Measurements from ENCODE around the gene UGT1A5. TPM values are rescaled to one million over a fixed set of nuclear protein-coding genes. Genes with fewer than 3 reads are reported as not detected.

The UGT1A5 gene
- polyA plus RNA-seq, 1 donor (not counting 4 experiments of a cell fraction or from before 2014, with no cell fraction given) = 1.3 TPM

- H3K36me3 ChIP-seq (ENCODE audit: control insufficient read depth in 2 of 2, extremely low read depth in 1 of 2, insufficient read depth in 2 of 2, low read length in 2 of 2) = no peaks in the 10 kb centered on the region
- no peak overlapping the region for H3K27ac ChIP-seq (ENCODE audit: control insufficient read depth, insufficient read depth, low read length)
- peaks cover 1% of the 10 kb centered on the region for H3K4me1 ChIP-seq (ENCODE audit: control insufficient read depth, extremely low read depth, insufficient read depth, low read length)
- no peaks in the 10 kb centered on the region for H4K20me1 ChIP-seq (ENCODE audit: control insufficient read depth, extremely low read depth, insufficient read depth, low read length)
- H3K27me3 ChIP-seq (ENCODE audit: control insufficient read depth, extremely low read depth, insufficient read depth, low read length) = no peaks in the 10 kb centered on the region
- TF ChIP-seq EZH2 (IDR thresholded peaks at IDR 0.05; ENCODE audit: low read length) (no peak), CTCF (optimal IDR thresholded peaks at IDR 0.05 in 1 of 3, IDR thresholded peaks at IDR 0.05 in 1 of 3, conservative IDR thresholded peaks at IDR 0.05 in 1 of 3; ENCODE audit: extremely low read depth in 1 of 3, insufficient read depth in 2 of 3, low read length in 3 of 3) (no peak)
- no peak for FAIRE-seq
- H3K9ac ChIP-seq (ENCODE audit: control insufficient read depth, extremely low read depth, insufficient read depth, low read length) = no peak overlapping the region
- dilution Hi-C loops (cut with MboI; ENCODE audit: extremely low pct_ligation_motif_present, low sequenced_read_pairs) = no loop called here
- no peaks in the 10 kb centered on the region for H3K79me2 ChIP-seq (ENCODE audit: control insufficient read depth, insufficient read depth, low read length)
- DNase-seq (ENCODE audit: low read depth, low spot score) = no peak
- H3K4me3 ChIP-seq (ENCODE audit: control insufficient read depth in 2 of 3, extremely low read depth in 1 of 3, insufficient read depth in 2 of 3, low read depth in 1 of 3, low read length in 3 of 3) = no peak overlapping the region
- H3K9me1 ChIP-seq (ENCODE audit: control insufficient read depth, extremely low read depth, insufficient read depth, low read length) = no peaks in the 10 kb centered on the region
- no peak overlapping the region for H3K4me2 ChIP-seq (ENCODE audit: control insufficient read depth, extremely low read depth, insufficient read depth, low read depth, low read length)
- H3K9me3 ChIP-seq (ENCODE audit: control insufficient read depth, low read depth, low read length) = no peaks in the 10 kb centered on the region
- H2AFZ ChIP-seq (ENCODE audit: control insufficient read depth, low read length) = no peak overlapping the region
These were observed 78.6 kb downstream of the UGT1A5 start for GRCh38 chr2:233791151-233791882.

- DNase-seq (ENCODE audit: low read depth, low spot score) = no peak
- H3K79me2 ChIP-seq (ENCODE audit: control insufficient read depth, insufficient read depth, low read length) = no peaks in the 10 kb centered on the region
- no peak overlapping the region for H3K9ac ChIP-seq (ENCODE audit: control insufficient read depth, extremely low read depth, insufficient read depth, low read length)
- no peaks in the 10 kb centered on the region for H3K9me3 ChIP-seq (ENCODE audit: control insufficient read depth, low read depth, low read length)
- H3K4me3 ChIP-seq (ENCODE audit: control insufficient read depth in 2 of 3, extremely low read depth in 1 of 3, insufficient read depth in 2 of 3, low read depth in 1 of 3, low read length in 3 of 3) = no peak overlapping the region
- H2AFZ ChIP-seq (ENCODE audit: control insufficient read depth, low read length) = no peak overlapping the region
- H3K4me1 ChIP-seq (ENCODE audit: control insufficient read depth, extremely low read depth, insufficient read depth, low read length) = peaks cover 4% of the 10 kb centered on the region
- no peak overlapping the region for H3K4me2 ChIP-seq (ENCODE audit: control insufficient read depth, extremely low read depth, insufficient read depth, low read depth, low read length)
- dilution Hi-C loops (cut with MboI; ENCODE audit: extremely low pct_ligation_motif_present, low sequenced_read_pairs) = no loop called here
- no peaks in the 10 kb centered on the region for H3K36me3 ChIP-seq (ENCODE audit: control insufficient read depth in 2 of 2, extremely low read depth in 1 of 2, insufficient read depth in 2 of 2, low read length in 2 of 2)
- FAIRE-seq = no peak
- no peak overlapping the region for H3K27ac ChIP-seq (ENCODE audit: control insufficient read depth, insufficient read depth, low read length)
- H4K20me1 ChIP-seq (ENCODE audit: control insufficient read depth, extremely low read depth, insufficient read depth, low read length) = no peaks in the 10 kb centered on the region
- no peak for TF ChIP-seq EZH2 (IDR thresholded peaks at IDR 0.05; ENCODE audit: low read length)
- TF ChIP-seq CTCF (optimal IDR thresholded peaks at IDR 0.05 in 1 of 3, IDR thresholded peaks at IDR 0.05 in 1 of 3, conservative IDR thresholded peaks at IDR 0.05 in 1 of 3; ENCODE audit: extremely low read depth in 1 of 3, insufficient read depth in 2 of 3, low read length in 3 of 3) = no peak
- no peaks in the 10 kb centered on the region for H3K9me1 ChIP-seq (ENCODE audit: control insufficient read depth, extremely low read depth, insufficient read depth, low read length)
- H3K27me3 ChIP-seq (ENCODE audit: control insufficient read depth, extremely low read depth, insufficient read depth, low read length) = no peaks in the 10 kb centered on the region
These were observed 79.2 kb downstream of the UGT1A5 start for GRCh38 chr2:233791883-233792329.

Measured in keratinocyte (primary cell).